Measurements from ENCODE around the gene MTG2. TPM values are rescaled to one million over a fixed set of nuclear protein-coding genes. Genes with fewer than 3 reads are reported as not detected.

Gene MTG2
- total RNA-seq, 4 donors from 2014 or later, result 21.4 to 42.0 (median 29.1) TPM

- no peak overlapping the region for H3K4me3 ChIP-seq (ENCODE audit: low read depth, poor library complexity, severe bottlenecking)
- 47 to 50% methylated on average over 10 of the region's 10 CpGs for WGBS, 2 donors
- DNase-seq (ENCODE audit: low spot score in 2 of 2), result no peak
- intact Hi-C loops (cut with DNase I; ENCODE audit: low total_unique reads), result no loop called here
- no peak for TF ChIP-seq POLR2A (IDR thresholded peaks at IDR 0.05)
- no peak for TF ChIP-seq CTCF (IDR thresholded peaks at IDR 0.05)
Observed at GRCh38 chr20:62212299-62212698, 29.5 kb downstream of the MTG2 start.

GRCh38 chr20:62214067-62214466, 31.2 kb downstream of the MTG2 start:
- intact Hi-C loops (cut with DNase I; ENCODE audit: low total_unique reads), result no loop called here
- TF ChIP-seq POLR2A (IDR thresholded peaks at IDR 0.05) (no peak), CTCF (IDR thresholded peaks at IDR 0.05) (no peak)
- DNase-seq (ENCODE audit: low spot score in 2 of 2), result no peak
- 34 to 38% methylated on average over 12 of the region's 12 CpGs for WGBS, 2 donors
- H3K4me3 ChIP-seq (ENCODE audit: low read depth, poor library complexity, severe bottlenecking), result no peak overlapping the region

- TF ChIP-seq POLR2A (IDR thresholded peaks at IDR 0.05) (no peak), CTCF (IDR thresholded peaks at IDR 0.05) (no peak)
- no peak overlapping the region for H3K4me3 ChIP-seq (ENCODE audit: low read depth, poor library complexity, severe bottlenecking)
- intact Hi-C loops (cut with DNase I; ENCODE audit: low total_unique reads), result no loop called here
- DNase-seq (ENCODE audit: low spot score in 2 of 2), result no peak
- 67 to 69% methylated on average over 24 to 28 of the region's 29 CpGs for whole genome bisulfite sequencing, 2 donors
Observed at GRCh38 chr20:62215020-62215990, 32.5 kb downstream of the MTG2 start.

- intact Hi-C loops (cut with DNase I; ENCODE audit: low total_unique reads), result no loop called here
- no peak overlapping the region for H3K4me3 ChIP-seq (ENCODE audit: low read depth, poor library complexity, severe bottlenecking)
- WGBS, 2 donors, result 76 to 79% methylated on average over 38 to 40 of the region's 40 CpGs
- DNase-seq (ENCODE audit: low spot score in 2 of 2), result no peak
- TF ChIP-seq CTCF (IDR thresholded peaks at IDR 0.05), result no peak
Observed at GRCh38 chr20:62215991-62216635, 33.3 kb downstream of the MTG2 start.

- intact Hi-C loops (cut with DNase I; ENCODE audit: low total_unique reads), result no loop called here
- H3K4me3 ChIP-seq (ENCODE audit: low read depth, poor library complexity, severe bottlenecking), result no peak overlapping the region
- TF ChIP-seq POLR2A (IDR thresholded peaks at IDR 0.05), result no peak
- TF ChIP-seq CTCF (IDR thresholded peaks at IDR 0.05), result no peak
- WGBS, 2 donors, result 74 to 77% methylated on average over 21 to 26 of the region's 26 CpGs
- no peak for DNase-seq (ENCODE audit: low spot score in 2 of 2)
Observed at GRCh38 chr20:62216636-62217566, 34.1 kb downstream of the MTG2 start.

Data from lower leg skin (tissue), 4 donors.